MM.1S (cell line): ENCODE measurements around the gene FRYL.
"Not testable (repeated sequence)": the region's sequence is repeated elsewhere in the genome, so short reads cannot be mapped to it uniquely, and the experiment has no call there.

ENCODE experiments used
- CTCF ChIP-seq: fragments of 300-600 bp; sonication (generic); IDR thresholded peaks from 2 replicates; pipeline ENCODE4 v1.5.1; 2016; ENCODE audit warnings: antibody characterized with exemption, low read length, mixed read lengths
- EZH2 ChIP-seq: fragments of 300-600 bp; sonication (generic); optimal IDR thresholded peaks from 2 replicates; pipeline ENCODE3; 2017; ENCODE audit warnings: low read depth, mild to moderate bottlenecking, antibody characterized with exemption, low read length, mixed read lengths

DNA sequence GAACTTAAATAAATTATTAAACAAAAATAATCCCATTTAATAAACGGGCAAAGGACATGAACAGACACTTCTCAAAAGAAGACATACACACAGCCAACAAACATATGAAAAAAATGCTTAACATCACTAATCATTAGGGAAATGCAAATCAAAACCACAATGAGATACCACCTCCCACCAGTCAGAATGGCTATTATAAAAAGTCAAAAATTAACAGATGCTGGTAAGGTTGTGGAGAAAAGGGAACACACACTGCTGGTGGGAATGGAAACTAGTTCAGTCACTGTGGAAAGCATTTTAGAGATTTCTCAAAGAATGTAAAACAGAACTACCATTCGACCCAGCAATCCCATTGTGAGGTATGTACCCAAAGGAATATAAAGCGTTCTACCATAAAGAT lies 328.4 kb downstream of the FRYL start:
- not testable (repeated sequence) for TF ChIP-seq CTCF, EZH2
